Caco-2 (cell line): ENCODE results near the gene LRMDA. TPM values are rescaled to one million over a fixed set of nuclear protein-coding genes. Genes with fewer than 3 reads are reported as not detected.

Source experiments
- BruUV-seq: library from RNA; stranded (reverse); fragments of 400-500 nt; replicated peaks from 2 replicates; lab custom pipeline; 2021; lab: Mats Ljungman, UMichigan
- CTCF ChIA-PET: fragments of 300-600 bp; sonication (Branson Sonifier 250); formaldehyde crosslinking; loops from one replicate; lab custom pipeline; 2022; ENCODE audit warnings: antibody characterized with exemption; lab: Charles Lee
- POLR2A ChIA-PET: fragments of 300-600 bp; sonication (Branson Sonifier 250); formaldehyde crosslinking; loops from one replicate; lab custom pipeline; 2022; ENCODE audit warnings: antibody characterized with exemption; lab: Charles Lee
- DNase-seq, 2 experiments: peaks; one replicate each; pipeline versions ENCODE4 v3.0.0 to v3.0.0-alpha.2; 2020 to 2022
- H3K27me3 ChIP-seq: replicated peaks from 2 replicates; pipeline ENCODE4 v1.6.0; 2011; ENCODE audit warnings: low read length; ENCODE audit not compliant: control insufficient read depth, insufficient read depth
- H3K36me3 ChIP-seq: 2 replicates; pipeline ENCODE4 v1.5.1; 2011; ENCODE audit warnings: low read length; ENCODE audit not compliant: control insufficient read depth, insufficient read depth
- H3K4me1 ChIP-seq: fragments of 250-450 bp; sonication (Bioruptor Pico); 2 replicates; pipeline ENCODE4 v1.5.1; 2020; ENCODE audit warnings: mild to moderate bottlenecking
- H3K4me3 ChIP-seq: 2 replicates; pipeline ENCODE4 v1.5.1; 2011; ENCODE audit warnings: low read depth, mild to moderate bottlenecking, control low read depth, low read length
- H3K9me3 ChIP-seq: fragments of 250-450 bp; sonication (Bioruptor Pico); 2 replicates; pipeline ENCODE4 v1.5.1; 2020; ENCODE audit warnings: mild to moderate bottlenecking, moderate library complexity
- H3K27ac Mint-ChIP-seq: one replicate; pipeline ENCODE4 v1.8.0; 2022; ENCODE audit warnings: mixed read lengths; ENCODE audit not compliant: unreplicated experiment
- H3K27me3 Mint-ChIP-seq: one replicate; pipeline ENCODE4 v1.8.0; 2022; ENCODE audit warnings: mixed read lengths; ENCODE audit not compliant: insufficient read depth, unreplicated experiment
- H3K36me3 Mint-ChIP-seq: one replicate; pipeline ENCODE4 v1.8.0; 2022; ENCODE audit warnings: mild to moderate bottlenecking, mixed read lengths; ENCODE audit not compliant: insufficient read depth, unreplicated experiment
- H3K4me1 Mint-ChIP-seq: one replicate; pipeline ENCODE4 v1.8.0; 2022; ENCODE audit warnings: low read depth, mixed read lengths; ENCODE audit not compliant: unreplicated experiment
- H3K4me3 Mint-ChIP-seq: one replicate; pipeline ENCODE4 v1.8.0; 2022; ENCODE audit warnings: mild to moderate bottlenecking, moderate library complexity, mixed read lengths; ENCODE audit not compliant: unreplicated experiment
- H3K9me3 Mint-ChIP-seq: one replicate; pipeline ENCODE4 v1.8.0; 2022; ENCODE audit warnings: mixed read lengths; ENCODE audit not compliant: unreplicated experiment
- CTCF ChIP-seq, 2 experiments: fragments of 200-600 bp in 1 of 2; IDR thresholded peaks; 1 replicate in 1 of 2; 2 replicates in 1 of 2; pipeline versions ENCODE4 v1.5.1 to v1.8.0; 2011 to 2022; ENCODE audit warnings: antibody characterized with exemption in 1 of 2, control low read depth in 1 of 2, inconsistent platforms in 1 of 2, low read depth in 1 of 2, low read length in 1 of 2, mild to moderate bottlenecking in 1 of 2, moderate library complexity in 1 of 2; ENCODE audit not compliant: insufficient read depth in 1 of 2, severe bottlenecking in 1 of 2, unreplicated experiment in 1 of 2
- intact Hi-C: fragments of 100-400 bp; cut with micrococcal nuclease; formaldehyde crosslinking; loops from one replicate; pipeline ENCODE4 v1.10.0; 2022; ENCODE audit not compliant: unreplicated experiment
- total RNA-seq: library from RNA; stranded (reverse); gene quantifications from 2 replicates; pipeline ENCODE4 v1.2.3, GENCODE V29; 2022

LRMDA gene
- total RNA-seq, 1 experiment from 2014 or later = 18.5 TPM

- Histone ChIP-seq H3K9me3 (no peaks in the 10 kb centered on the region), H3K4me3 (no peak overlapping the region), H3K27me3 (no peaks in the 10 kb centered on the region), H3K4me1 (peaks cover 15% of the 10 kb centered on the region), H3K36me3 (no peaks in the 10 kb centered on the region)
- CTCF ChIA-PET = no interaction called here
- no peaks in the 10 kb centered on the region for H3K27me3 Mint-ChIP-seq
- BruUV-seq = no TSS peak
- H3K4me1 Mint-ChIP-seq = peaks cover 18% of the 10 kb centered on the region
- no peak overlapping the region for H3K4me3 Mint-ChIP-seq
- intact Hi-C loops = no loop called here
- peaks cover 5% of the 10 kb centered on the region for H3K36me3 Mint-ChIP-seq
- no peak overlapping the region for H3K27ac Mint-ChIP-seq
- no peak for DNase-seq
- TF ChIP-seq CTCF (IDR thresholded peaks at IDR 0.05; ENCODE audit: insufficient read depth in 1 of 2, low read depth in 1 of 2, low read length in 1 of 2, severe bottlenecking in 1 of 2, unreplicated experiment in 1 of 2) = no peak
- POLR2A ChIA-PET = no interaction called here
- H3K9me3 Mint-ChIP-seq = peaks cover 9% of the 10 kb centered on the region
These were observed 687.6 kb downstream of the LRMDA start for GRCh38 chr10:76119036-76119435.

- Mint-ChIP-seq H3K36me3 (peaks cover 5% of the 10 kb centered on the region), H3K9me3 (peaks cover 9% of the 10 kb centered on the region), H3K27ac (no peak overlapping the region), H3K27me3 (no peaks in the 10 kb centered on the region), H3K4me3 (no peak overlapping the region), H3K4me1 (peaks cover 13% of the 10 kb centered on the region)
- Histone ChIP-seq H3K9me3 (no peaks in the 10 kb centered on the region), H3K36me3 (no peaks in the 10 kb centered on the region), H3K27me3 (no peaks in the 10 kb centered on the region), H3K4me1 (peaks cover 14% of the 10 kb centered on the region), H3K4me3 (no peak overlapping the region)
- POLR2A ChIA-PET = no interaction called here
- no peak for DNase-seq
- CTCF ChIA-PET = no interaction called here
- no TSS peak for BruUV-seq
- no peak for TF ChIP-seq CTCF (IDR thresholded peaks at IDR 0.05; ENCODE audit: insufficient read depth in 1 of 2, low read depth in 1 of 2, low read length in 1 of 2, severe bottlenecking in 1 of 2, unreplicated experiment in 1 of 2)
- intact Hi-C loops = no loop called here
These were observed 688.1 kb downstream of the LRMDA start for GRCh38 chr10:76119515-76119914.

- CTCF ChIA-PET = interaction anchor here (0.5 kb wide), 1 partner anchor 176 kb away, joined by 3 read pairs; no protein-coding TSS in a partner anchor
- no peak for TF ChIP-seq CTCF (IDR thresholded peaks at IDR 0.05; ENCODE audit: insufficient read depth in 1 of 2, low read depth in 1 of 2, low read length in 1 of 2, severe bottlenecking in 1 of 2, unreplicated experiment in 1 of 2)
- Histone ChIP-seq H3K4me3 (no peak overlapping the region), H3K27me3 (no peaks in the 10 kb centered on the region), H3K4me1 (0 out of 2 replicates have a peak, but pooled peaks cover 4% of the 10 kb centered on the region), H3K36me3 (no peaks in the 10 kb centered on the region), H3K9me3 (no peaks in the 10 kb centered on the region)
- Mint-ChIP-seq H3K9me3 (peaks cover 3% of the 10 kb centered on the region), H3K27ac (no peak overlapping the region), H3K27me3 (no peaks in the 10 kb centered on the region), H3K36me3 (peaks cover 5% of the 10 kb centered on the region), H3K4me1 (no peaks in the 10 kb centered on the region), H3K4me3 (no peak overlapping the region)
- intact Hi-C loops = no loop called here
- POLR2A ChIA-PET = no interaction called here
- BruUV-seq = no TSS peak
- DNase-seq = no peak
These were observed 690.6 kb downstream of the LRMDA start for GRCh38 chr10:76122056-76122455.
